Measurements from ENCODE around the gene BCR.

Gene BCR

GRCh38 chr22:23177197-23177596 lies 3.1 kb upstream of the BCR start:
- DNase-seq (ENCODE audit: low read depth) = no peak

- DNase-seq (ENCODE audit: low read depth) = peak; percentile 50
Measured at GRCh38 chr22:23178512-23179254, 1.6 kb upstream of the BCR start.

DNA sequence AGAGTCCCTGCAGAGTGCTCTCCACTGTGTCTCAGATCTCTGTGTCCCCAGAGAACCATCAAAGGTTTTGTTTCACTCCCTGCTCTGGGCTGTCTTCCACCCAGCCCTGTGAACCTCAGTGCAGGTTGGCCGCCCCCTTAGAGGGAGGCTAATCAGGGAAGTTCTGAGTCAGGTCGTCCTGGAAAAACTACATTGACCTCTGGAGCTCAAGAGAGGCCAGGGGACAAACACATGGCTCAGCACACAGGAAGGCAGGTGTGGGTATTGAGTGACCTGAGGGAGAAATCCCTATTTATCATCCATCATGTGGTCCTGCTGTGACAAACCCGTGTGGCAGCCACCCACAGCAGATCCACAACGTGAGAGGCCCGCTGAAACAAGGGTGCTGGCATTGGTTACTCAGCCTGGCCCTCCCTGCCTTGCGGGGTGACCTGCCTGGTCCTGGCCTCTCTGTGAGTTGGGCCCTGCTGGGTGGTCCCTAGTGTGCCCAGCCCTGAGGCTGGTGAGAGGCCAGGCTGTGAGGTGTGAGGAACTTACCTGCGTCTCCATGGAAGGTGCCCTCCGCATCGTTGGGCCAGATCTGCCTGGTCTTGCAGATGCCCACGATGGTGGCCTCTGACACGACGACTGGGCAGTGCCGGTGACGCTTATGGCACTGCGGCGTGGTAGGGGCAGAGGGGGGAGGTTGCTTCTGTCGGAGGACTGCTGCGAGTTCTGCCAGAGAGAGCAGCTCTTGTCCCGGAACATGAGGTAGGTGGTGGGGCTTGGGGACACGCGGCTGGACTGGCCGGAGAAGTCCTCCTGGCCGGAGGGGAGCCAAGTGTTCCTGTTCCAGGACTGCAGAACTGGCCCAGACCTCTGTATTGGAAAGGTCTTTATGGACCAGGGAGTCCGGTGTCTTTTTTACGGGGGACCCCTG lies 669 bp upstream of the BCR start:
- DNase-seq (ENCODE audit: low read depth) = no peak

DNA sequence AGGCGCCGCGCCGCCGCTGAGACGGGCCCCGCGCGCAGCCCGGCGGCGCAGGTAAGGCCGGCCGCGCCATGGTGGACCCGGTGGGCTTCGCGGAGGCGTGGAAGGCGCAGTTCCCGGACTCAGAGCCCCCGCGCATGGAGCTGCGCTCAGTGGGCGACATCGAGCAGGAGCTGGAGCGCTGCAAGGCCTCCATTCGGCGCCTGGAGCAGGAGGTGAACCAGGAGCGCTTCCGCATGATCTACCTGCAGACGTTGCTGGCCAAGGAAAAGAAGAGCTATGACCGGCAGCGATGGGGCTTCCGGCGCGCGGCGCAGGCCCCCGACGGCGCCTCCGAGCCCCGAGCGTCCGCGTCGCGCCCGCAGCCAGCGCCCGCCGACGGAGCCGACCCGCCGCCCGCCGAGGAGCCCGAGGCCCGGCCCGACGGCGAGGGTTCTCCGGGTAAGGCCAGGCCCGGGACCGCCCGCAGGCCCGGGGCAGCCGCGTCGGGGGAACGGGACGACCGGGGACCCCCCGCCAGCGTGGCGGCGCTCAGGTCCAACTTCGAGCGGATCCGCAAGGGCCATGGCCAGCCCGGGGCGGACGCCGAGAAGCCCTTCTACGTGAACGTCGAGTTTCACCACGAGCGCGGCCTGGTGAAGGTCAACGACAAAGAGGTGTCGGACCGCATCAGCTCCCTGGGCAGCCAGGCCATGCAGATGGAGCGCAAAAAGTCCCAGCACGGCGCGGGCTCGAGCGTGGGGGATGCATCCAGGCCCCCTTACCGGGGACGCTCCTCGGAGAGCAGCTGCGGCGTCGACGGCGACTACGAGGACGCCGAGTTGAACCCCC lies 798 bp downstream of the BCR start:
- no peak for DNase-seq (ENCODE audit: low read depth)

GRCh38 chr22:23181721-23182308 lies 1.5 kb downstream of the BCR start:
- DNase-seq (ENCODE audit: low read depth) = no peak

- no peak for DNase-seq (ENCODE audit: low read depth)
Measured at GRCh38 chr22:23182309-23183060, 2.2 kb downstream of the BCR start.

DNA sequence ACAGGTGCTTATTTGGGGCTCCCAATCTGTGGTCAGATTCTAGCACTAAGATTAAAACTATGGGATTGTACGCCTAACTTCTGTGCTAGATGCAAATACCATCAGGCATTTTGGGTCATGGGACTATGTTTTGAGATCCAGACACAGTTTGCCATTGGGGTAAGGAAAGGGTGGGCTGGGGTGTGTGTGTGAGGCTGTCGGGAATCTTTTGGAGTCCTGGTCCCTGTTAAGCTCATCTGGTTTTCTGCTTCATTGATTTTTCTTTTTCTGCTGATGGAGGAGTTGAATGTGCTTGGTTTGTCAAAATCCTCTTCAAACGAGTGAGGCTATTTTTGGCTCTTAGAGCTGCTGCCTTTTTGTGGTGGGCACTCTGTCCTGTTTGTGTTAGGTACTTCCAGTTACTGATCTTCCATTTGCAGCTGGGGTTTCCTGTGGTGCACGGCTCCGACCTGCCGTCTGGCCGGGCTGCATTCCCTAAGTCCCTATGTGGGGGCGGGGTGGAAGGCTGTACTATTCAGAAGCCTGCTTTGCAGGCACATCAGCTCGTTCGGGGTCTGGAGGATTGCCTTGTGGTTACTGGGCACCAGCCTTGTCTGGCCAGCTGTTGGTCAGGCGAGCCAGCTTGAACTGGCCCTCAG lies 2.9 kb downstream of the BCR start:
- no peak for DNase-seq (ENCODE audit: low read depth)

- DNase-seq (ENCODE audit: low read depth) = no peak
Measured at GRCh38 chr22:23184100-23184763, 3.9 kb downstream of the BCR start.

DNA sequence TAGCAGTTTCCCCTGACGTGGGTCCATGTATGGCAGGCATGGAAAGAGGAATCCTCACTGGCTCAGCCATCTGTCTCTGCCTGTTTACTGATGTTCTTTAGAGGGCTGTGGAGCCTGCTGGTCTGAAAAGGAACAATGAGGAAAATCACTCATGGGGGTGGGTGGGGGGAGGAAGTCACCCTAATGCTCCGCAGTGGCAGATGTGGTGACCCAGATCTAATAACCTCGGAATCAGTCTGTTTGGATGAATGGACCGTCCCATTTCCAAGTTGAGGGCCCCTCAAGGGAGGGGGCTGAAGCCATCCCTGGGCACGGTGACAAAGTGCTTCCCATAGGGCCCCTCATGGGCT lies 4.4 kb downstream of the BCR start:
- no peak for DNase-seq (ENCODE audit: low read depth)

DNA sequence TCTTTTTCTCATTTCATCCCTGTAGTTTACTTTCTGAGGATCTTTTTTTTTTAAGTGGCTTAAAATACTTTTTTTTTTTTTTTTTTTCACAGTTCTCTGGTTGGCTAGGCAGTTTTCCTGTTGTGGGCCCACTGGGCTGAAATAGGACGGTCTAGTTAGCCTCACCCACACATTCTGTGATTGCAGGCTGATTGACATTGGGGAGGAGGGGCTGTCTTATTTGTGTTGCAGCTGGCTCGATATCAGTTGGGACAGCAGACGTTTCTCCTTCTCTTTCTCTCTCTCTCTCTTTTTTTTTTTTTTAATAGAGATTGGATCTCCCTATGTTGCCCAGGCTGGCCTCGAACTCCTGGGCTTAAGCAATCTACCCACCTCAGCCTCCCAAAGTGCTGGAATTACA lies 6.9 kb downstream of the BCR start:
- no peak for DNase-seq (ENCODE audit: low read depth)

DNA sequence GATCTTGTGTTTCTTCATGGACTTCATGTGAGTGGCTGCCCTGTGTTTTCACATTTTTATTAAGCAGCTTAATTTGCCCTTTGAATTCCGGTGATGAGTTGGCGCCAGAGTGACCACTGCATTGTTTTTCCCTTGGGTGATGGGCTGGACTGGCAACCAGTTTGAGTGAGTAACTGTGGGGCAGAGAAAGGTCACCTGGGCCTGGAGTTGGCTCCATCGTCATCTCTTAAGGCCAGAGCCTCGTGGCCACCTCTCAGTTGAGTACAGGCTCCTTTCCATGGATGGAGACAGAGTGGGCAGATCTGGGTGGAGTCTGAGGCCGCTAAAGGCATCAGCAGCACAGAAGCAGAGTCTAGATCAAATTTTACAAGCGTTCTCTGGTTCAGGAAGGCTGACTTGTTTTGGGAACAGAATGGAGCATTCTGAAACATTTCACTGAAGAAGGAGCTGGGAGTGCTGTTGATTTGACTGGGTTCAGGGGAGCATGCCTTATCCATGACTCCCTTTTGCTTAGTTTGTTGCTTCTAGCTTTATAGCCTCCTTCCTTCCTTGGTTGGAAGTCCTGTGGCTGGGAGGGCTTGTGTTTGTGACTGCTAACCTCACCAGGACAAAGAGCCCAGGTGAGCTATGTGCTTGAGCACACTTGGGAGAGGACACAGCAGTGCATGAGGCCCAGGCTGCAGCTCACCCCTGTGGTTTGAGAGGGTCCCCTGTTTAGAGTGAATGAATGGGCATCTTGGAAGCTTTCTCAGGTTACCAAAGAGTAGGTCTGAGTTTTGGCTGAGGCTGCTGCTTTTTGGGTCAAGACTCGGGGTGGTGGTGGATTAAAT lies 7.8 kb downstream of the BCR start:
- no peak for DNase-seq (ENCODE audit: low read depth)

GRCh38 chr22:23190526-23190925 lies 10.2 kb downstream of the BCR start:
- DNase-seq (ENCODE audit: low read depth) = no peak

GRCh38 chr22:23192133-23192532 lies 11.8 kb downstream of the BCR start:
- no peak for DNase-seq (ENCODE audit: low read depth)

DNA sequence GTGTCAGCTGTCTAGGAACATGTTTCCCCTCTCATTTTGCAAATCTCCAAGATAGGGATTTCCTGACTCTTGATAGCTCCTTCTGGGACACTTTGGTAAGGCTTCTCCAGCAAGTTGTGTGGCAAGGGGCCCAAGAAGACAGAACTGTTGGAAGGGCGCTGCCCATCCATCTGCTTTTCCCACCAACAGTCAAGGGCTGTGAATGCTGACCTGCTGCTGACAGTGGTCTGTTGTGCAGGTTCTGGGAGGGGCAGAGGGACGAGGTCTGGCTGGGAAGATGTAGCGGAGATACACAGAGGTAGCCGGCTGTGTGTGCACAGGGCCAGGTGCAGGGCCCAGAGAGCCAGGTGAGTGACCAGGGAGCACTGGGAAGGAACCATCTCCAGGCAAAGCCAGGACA lies 12.2 kb downstream of the BCR start:
- DNase-seq (ENCODE audit: low read depth) = no peak

DNA sequence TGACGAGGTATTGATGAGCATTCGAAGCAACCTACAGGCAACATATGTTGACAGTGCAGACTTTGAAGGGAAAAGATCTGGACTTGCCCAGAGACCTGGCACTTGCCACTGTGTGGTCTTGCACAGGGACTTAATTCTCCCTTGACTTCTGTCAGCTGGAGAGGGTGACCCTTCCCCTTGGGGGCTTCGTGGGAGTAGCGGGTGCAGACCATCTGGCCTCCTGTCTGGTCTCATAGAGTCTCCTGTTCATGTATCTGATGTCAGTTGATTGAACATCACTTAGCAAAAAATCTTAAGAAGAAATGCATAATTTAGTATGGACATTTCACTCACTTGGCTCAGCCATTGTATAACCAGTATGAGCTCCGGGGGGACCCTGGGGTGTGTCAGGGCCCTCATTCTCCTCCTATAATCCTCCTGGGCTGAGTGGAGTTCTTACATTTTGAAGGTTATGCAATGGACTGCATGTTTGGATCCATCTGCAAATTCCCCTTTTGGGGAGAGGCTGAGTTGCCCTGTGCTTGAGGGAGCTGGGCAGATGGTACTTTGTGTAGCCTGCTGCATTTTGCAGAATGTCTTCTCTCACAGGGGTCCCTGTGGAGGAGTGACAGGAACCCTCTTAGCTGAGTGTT lies 13.0 kb downstream of the BCR start:
- DNase-seq (ENCODE audit: low read depth) = no peak

- DNase-seq (ENCODE audit: low read depth) = no peak
Measured at GRCh38 chr22:23193882-23194281, 13.6 kb downstream of the BCR start.

GRCh38 chr22:23196165-23196564 lies 15.9 kb downstream of the BCR start:
- DNase-seq (ENCODE audit: low read depth) = no peak

- no peak for DNase-seq (ENCODE audit: low read depth)
Measured at GRCh38 chr22:23197836-23198235, 17.5 kb downstream of the BCR start.

DNA sequence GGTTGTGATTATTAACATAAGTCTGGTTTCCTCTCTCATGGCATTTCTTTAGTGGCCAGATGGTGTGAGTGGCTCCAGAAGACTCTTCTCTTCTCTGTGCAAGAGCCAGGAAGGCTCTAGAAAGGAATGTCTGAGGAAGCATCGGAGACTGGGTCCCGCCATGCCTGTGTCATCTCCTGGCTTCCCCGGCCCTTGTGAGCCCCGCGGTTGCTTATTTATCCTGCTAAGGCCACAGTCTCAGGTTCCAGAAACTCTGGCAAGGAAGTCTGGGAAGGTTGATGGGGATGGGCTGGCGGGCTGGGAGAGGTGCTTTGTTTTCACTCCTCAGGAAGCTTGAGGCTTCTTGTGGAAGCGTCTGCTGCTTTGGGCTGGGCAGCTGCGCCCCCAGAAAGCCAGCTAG lies 18.9 kb downstream of the BCR start:
- DNase-seq (ENCODE audit: low read depth) = no peak

All from stimulated activated CD8-positive, alpha-beta memory T cell treated with anti-CD3 and anti-CD28 coated beads, Interleukin-15, amount 100 ng/mL, for 24 hours (primary cell).